Measurements from ENCODE around the gene ARHGEF19. TPM values are rescaled to one million over a fixed set of nuclear protein-coding genes. Genes with fewer than 3 reads are reported as not detected.

ARHGEF19 gene
- total and polyA plus RNA-seq, 8 donors: 5.0 to 17.1 (median 9.7) TPM

GRCh38 chr1:16149146-16149545, 63.3 kb downstream of the ARHGEF19 start:
- intact Hi-C loops (cut with DNase I): no loop called here
- DNase-seq: no peak
- H3K36me3 ChIP-seq: peaks cover 0 to 18% (median 9%) of the 10 kb centered on the region in 3 donors

GRCh38 chr1:16148329-16149092, 63.9 kb downstream of the ARHGEF19 start:
- no peak for ATAC-seq
- FAIRE-seq: no peak

More at GRCh38 chr1:16149146-16149545, 63.3 kb downstream of the ARHGEF19 start:
- ATAC-seq (no peak), FAIRE-seq (no peak)
- WGBS, 2 donors: 90 to 91% methylated on average over 7 of the region's 7 CpGs
- Histone ChIP-seq H3K27ac (no peak overlapping the region), H3K9me3 (no peaks in the 10 kb centered on the region), H3K4me1 (peaks cover 4 to 34% (median 5%) of the 10 kb centered on the region in 3 donors), H3K4me3 (no peak overlapping the region), H3K27me3 (no peaks in the 10 kb centered on the region)
- TF ChIP-seq, protein P1, sequence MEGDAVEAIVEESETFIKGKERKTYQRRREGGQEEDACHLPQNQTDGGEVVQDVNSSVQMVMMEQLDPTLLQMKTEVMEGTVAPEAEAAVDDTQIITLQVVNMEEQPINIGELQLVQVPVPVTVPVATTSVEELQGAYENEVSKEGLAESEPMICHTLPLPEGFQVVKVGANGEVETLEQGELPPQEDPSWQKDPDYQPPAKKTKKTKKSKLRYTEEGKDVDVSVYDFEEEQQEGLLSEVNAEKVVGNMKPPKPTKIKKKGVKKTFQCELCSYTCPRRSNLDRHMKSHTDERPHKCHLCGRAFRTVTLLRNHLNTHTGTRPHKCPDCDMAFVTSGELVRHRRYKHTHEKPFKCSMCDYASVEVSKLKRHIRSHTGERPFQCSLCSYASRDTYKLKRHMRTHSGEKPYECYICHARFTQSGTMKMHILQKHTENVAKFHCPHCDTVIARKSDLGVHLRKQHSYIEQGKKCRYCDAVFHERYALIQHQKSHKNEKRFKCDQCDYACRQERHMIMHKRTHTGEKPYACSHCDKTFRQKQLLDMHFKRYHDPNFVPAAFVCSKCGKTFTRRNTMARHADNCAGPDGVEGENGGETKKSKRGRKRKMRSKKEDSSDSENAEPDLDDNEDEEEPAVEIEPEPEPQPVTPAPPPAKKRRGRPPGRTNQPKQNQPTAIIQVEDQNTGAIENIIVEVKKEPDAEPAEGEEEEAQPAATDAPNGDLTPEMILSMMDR (IDR thresholded peaks at IDR 0.05): no peak

More at GRCh38 chr1:16148329-16149092, 63.9 kb downstream of the ARHGEF19 start:
- intact Hi-C loops (cut with DNase I): no loop called here
- TF ChIP-seq, protein P1 (IDR thresholded peaks at IDR 0.05): no peak
- H3K4me3 ChIP-seq: no peak overlapping the region
- peaks cover 0 to 18% (median 9%) of the 10 kb centered on the region in 3 donors for H3K36me3 ChIP-seq
- H3K9me3 ChIP-seq: no peaks in the 10 kb centered on the region
- peaks cover 6 to 36% (median 10%) of the 10 kb centered on the region in 3 donors for H3K4me1 ChIP-seq
- no peaks in the 10 kb centered on the region for H3K27me3 ChIP-seq
- H3K27ac ChIP-seq: no peak overlapping the region
- WGBS, 2 donors: 91 to 97% methylated on average over 39 of the region's 39 CpGs
- DNase-seq: no peak

Other genes starting within 250 kb of the ARHGEF19 start
- 10 to 100 TPM; 16.2 to 24.3 (median 16.7) TPM for gene ZBTB17, start 236.6 kb downstream of the ARHGEF19 start, total RNA-seq
- gene ZBTB17, start 236.6 kb downstream of the ARHGEF19 start, polyA plus RNA-seq: 100 to 1,000 TPM in 1 of 2 donors, 10 to 100 TPM in 1; 90.5 to 106 TPM
- gene SRARP, start 208.4 kb downstream of the ARHGEF19 start, total RNA-seq: not detected
- gene SRARP, start 208.4 kb downstream of the ARHGEF19 start, polyA plus RNA-seq: not detected
- 1 to 10 TPM in 3 of 6 donors, under 1 TPM in 3; 0.65 to 4.8 (median 1.3) TPM for gene HSPB7, start 194.6 kb downstream of the ARHGEF19 start, total RNA-seq
- 10 to 100 TPM in 1 of 2 donors, 1 to 10 TPM in 1; 4.1 to 10.9 TPM for gene HSPB7, start 194.6 kb downstream of the ARHGEF19 start, polyA plus RNA-seq
- 1 to 10 TPM in 3 of 6 donors, under 1 TPM in 3; 0.67 to 2.9 (median 1.2) TPM for gene CLCNKA, start 190.6 kb downstream of the ARHGEF19 start, total RNA-seq
- 1 to 10 TPM; 5.4 to 9.3 TPM for gene CLCNKA, start 190.6 kb downstream of the ARHGEF19 start, polyA plus RNA-seq
- gene CLCNKB, start 168.9 kb downstream of the ARHGEF19 start, total RNA-seq: 1 to 10 TPM in 1 of 6 donors, under 1 TPM in 5; 0.54 to 1.6 (median 0.74) TPM
- 1 to 10 TPM; 1.5 to 1.7 TPM for gene CLCNKB, start 168.9 kb downstream of the ARHGEF19 start, polyA plus RNA-seq
- gene FAM131C, start 139.0 kb downstream of the ARHGEF19 start, total RNA-seq: 1 to 10 TPM in 3 of 6 donors, under 1 TPM in 3; 0.31 to 1.9 (median 1.2) TPM
- gene FAM131C, start 139.0 kb downstream of the ARHGEF19 start, polyA plus RNA-seq: 10 to 100 TPM in 1 of 2 donors, 1 to 10 TPM in 1; 5.9 to 13.5 TPM
- 10 to 100 TPM in 3 of 6 donors, 1 to 10 TPM in 3; 6.5 to 11.8 (median 10.1) TPM for gene EPHA2, start 56.6 kb downstream of the ARHGEF19 start, total RNA-seq
- gene EPHA2, start 56.6 kb downstream of the ARHGEF19 start, polyA plus RNA-seq: 10 to 100 TPM; 13.8 to 17.1 TPM
- gene CPLANE2, start 24.5 kb upstream of the ARHGEF19 start, total RNA-seq: 1 to 10 TPM; 3.3 to 9.1 (median 4.0) TPM
- gene CPLANE2, start 24.5 kb upstream of the ARHGEF19 start, polyA plus RNA-seq: 1 to 10 TPM; 2.2 to 4.0 TPM
- 10 to 100 TPM in 2 of 6 donors, 1 to 10 TPM in 4; 7.4 to 11.9 (median 8.8) TPM for gene FBXO42, start 139.8 kb upstream of the ARHGEF19 start, total RNA-seq
- 10 to 100 TPM; 10.4 to 11.1 TPM for gene FBXO42, start 139.8 kb upstream of the ARHGEF19 start, polyA plus RNA-seq
- gene SZRD1, start 154.6 kb upstream of the ARHGEF19 start, total RNA-seq: 10 to 100 TPM; 24.9 to 53.5 (median 37.0) TPM
- 10 to 100 TPM; 25.7 to 37.1 TPM for gene SZRD1, start 154.6 kb upstream of the ARHGEF19 start, polyA plus RNA-seq
- under 1 TPM in 1 of 6 donors, not detected in 5; 0.90 TPM for gene SPATA21, start 224.8 kb upstream of the ARHGEF19 start, total RNA-seq
- under 1 TPM; 0.53 to 0.77 TPM for gene SPATA21, start 224.8 kb upstream of the ARHGEF19 start, polyA plus RNA-seq
- gene NECAP2, start 228.1 kb upstream of the ARHGEF19 start, total RNA-seq: 10 to 100 TPM; 11.9 to 37.8 (median 14.1) TPM
- gene NECAP2, start 228.1 kb upstream of the ARHGEF19 start, polyA plus RNA-seq: 10 to 100 TPM; 18.5 to 20.0 TPM